Neuronal stem cell (in vitro differentiated cells): ENCODE results near the gene FBXL14.

Experiments
- DNase-seq: peaks from one replicate; pipeline ENCODE4 v3.0.0-alpha.2; 2013; ENCODE audit warnings: low spot score
- H2AFZ ChIP-seq: one replicate; pipeline ENCODE4 v1.6.1; 2013; ENCODE audit warnings: mild to moderate bottlenecking, low read length, inconsistent platforms
- H2AK5ac ChIP-seq: 2 replicates; pipeline ENCODE4 v1.6.1; 2013; ENCODE audit warnings: low read depth, mild to moderate bottlenecking, inconsistent platforms, low read length, moderate library complexity, mixed read lengths
- H2BK120ac ChIP-seq: 2 replicates; pipeline ENCODE4 v1.6.1; 2013; ENCODE audit warnings: low read depth, mild to moderate bottlenecking, inconsistent platforms, low read length, moderate library complexity, mixed read lengths
- H2BK12ac ChIP-seq: one replicate; pipeline ENCODE4 v1.6.1; 2013; ENCODE audit warnings: low read length, inconsistent platforms
- H2BK15ac ChIP-seq: 2 replicates; pipeline ENCODE4 v1.6.1; 2013; ENCODE audit warnings: mild to moderate bottlenecking, low read length, inconsistent platforms, mixed read lengths
- H2BK5ac ChIP-seq: one replicate; pipeline ENCODE4 v1.6.1; 2013; ENCODE audit warnings: inconsistent platforms, mild to moderate bottlenecking, low read length, moderate library complexity
- H3K14ac ChIP-seq: one replicate; pipeline ENCODE4 v1.6.1; 2013; ENCODE audit warnings: low read length, inconsistent platforms
- H3K18ac ChIP-seq: 2 replicates; pipeline ENCODE4 v1.6.1; 2013; ENCODE audit warnings: low read length, inconsistent platforms
- H3K23ac ChIP-seq: 2 replicates; pipeline ENCODE4 v1.6.1; 2013; ENCODE audit warnings: low read depth, mild to moderate bottlenecking, mixed read lengths, low read length, inconsistent platforms; ENCODE audit not compliant: poor library complexity
- H3K27ac ChIP-seq: replicated peaks from 3 replicates; pipeline ENCODE4 v1.5.1; 2013; ENCODE audit warnings: low read length, inconsistent platforms
- H3K27me3 ChIP-seq, 3 experiments: 2 replicates each; pipeline ENCODE4 v1.6.1; 2013; ENCODE audit warnings: low read length in 3 of 3, mild to moderate bottlenecking in 2 of 3, inconsistent platforms in 1 of 3, low read depth in 1 of 3, mixed read lengths in 1 of 3, moderate library complexity in 1 of 3; ENCODE audit not compliant: control insufficient read depth in 3 of 3, insufficient read depth in 3 of 3
- H3K36me3 ChIP-seq, 2 donors: replicated peaks in 1 of 2; 2 replicates each; pipeline ENCODE4 v1.6.1; 2013; ENCODE audit warnings: low read length in 2 of 2; ENCODE audit not compliant: control insufficient read depth in 2 of 2, insufficient read depth in 2 of 2
- H3K4ac ChIP-seq: 2 replicates; pipeline ENCODE4 v1.6.1; 2013; ENCODE audit warnings: inconsistent platforms, mild to moderate bottlenecking, low read length, moderate library complexity
- H3K4me1 ChIP-seq, 2 donors: 1 replicate in 1 of 2; 2 replicates in 1 of 2; pipeline ENCODE4 v1.6.1; 2013; ENCODE audit warnings: low read length in 2 of 2, low read depth in 1 of 2; ENCODE audit not compliant: control insufficient read depth in 2 of 2, insufficient read depth in 1 of 2
- H3K4me2 ChIP-seq: one replicate; pipeline ENCODE4 v1.6.1; 2013; ENCODE audit warnings: mild to moderate bottlenecking, low read length, inconsistent platforms; ENCODE audit not compliant: insufficient read depth, poor library complexity, severe bottlenecking
- H3K4me3 ChIP-seq, 2 donors: 2 replicates each; pipeline ENCODE4 v1.5.1; 2013; ENCODE audit warnings: low read length in 2 of 2, mild to moderate bottlenecking in 2 of 2, inconsistent platforms in 1 of 2, moderate library complexity in 1 of 2
- H3K79me1 ChIP-seq: one replicate; pipeline ENCODE4 v1.6.1; 2013; ENCODE audit warnings: low read depth, mild to moderate bottlenecking, inconsistent platforms, low read length, moderate library complexity
- H3K9ac ChIP-seq: one replicate; pipeline ENCODE4 v1.6.1; 2013; ENCODE audit warnings: mild to moderate bottlenecking, low read depth, low read length, inconsistent platforms; ENCODE audit not compliant: poor library complexity
- H3K9me3 ChIP-seq, 2 donors: replicated peaks in 1 of 2; 2 replicates each; pipeline versions ENCODE3 to v1.6.1; 2013; ENCODE audit warnings: low read length in 2 of 2, mild to moderate bottlenecking in 2 of 2, inconsistent platforms in 1 of 2, low read depth in 1 of 2, mixed read lengths in 1 of 2, moderate library complexity in 1 of 2; ENCODE audit not compliant: control insufficient read depth in 2 of 2, insufficient read depth in 1 of 2
- H4K8ac ChIP-seq: one replicate; pipeline ENCODE4 v1.6.1; 2013; ENCODE audit warnings: low read depth, mild to moderate bottlenecking, inconsistent platforms, low read length, moderate library complexity
- H4K91ac ChIP-seq: one replicate; pipeline ENCODE4 v1.6.1; 2013; ENCODE audit warnings: low read length, low read depth, mild to moderate bottlenecking, inconsistent platforms; ENCODE audit not compliant: poor library complexity
- WGBS, 2 donors: extraction: QIAGEN DNeasy Blood & Tissue Kit; methylation state at CpG; one replicate each; pipeline ENCODE4 v1.1.7; 2013; ENCODE audit warnings: missing lambda C conversion rate in 2 of 2, mixed read lengths in 1 of 2; ENCODE audit not compliant: insufficient read length in 2 of 2, insufficient replicate concordance in 1 of 2; ENCODE audit errors: extremely low coverage in 2 of 2; 5-methylcytosine and 5-hydroxymethylcytosine counted together

The FBXL14 gene

DNA sequence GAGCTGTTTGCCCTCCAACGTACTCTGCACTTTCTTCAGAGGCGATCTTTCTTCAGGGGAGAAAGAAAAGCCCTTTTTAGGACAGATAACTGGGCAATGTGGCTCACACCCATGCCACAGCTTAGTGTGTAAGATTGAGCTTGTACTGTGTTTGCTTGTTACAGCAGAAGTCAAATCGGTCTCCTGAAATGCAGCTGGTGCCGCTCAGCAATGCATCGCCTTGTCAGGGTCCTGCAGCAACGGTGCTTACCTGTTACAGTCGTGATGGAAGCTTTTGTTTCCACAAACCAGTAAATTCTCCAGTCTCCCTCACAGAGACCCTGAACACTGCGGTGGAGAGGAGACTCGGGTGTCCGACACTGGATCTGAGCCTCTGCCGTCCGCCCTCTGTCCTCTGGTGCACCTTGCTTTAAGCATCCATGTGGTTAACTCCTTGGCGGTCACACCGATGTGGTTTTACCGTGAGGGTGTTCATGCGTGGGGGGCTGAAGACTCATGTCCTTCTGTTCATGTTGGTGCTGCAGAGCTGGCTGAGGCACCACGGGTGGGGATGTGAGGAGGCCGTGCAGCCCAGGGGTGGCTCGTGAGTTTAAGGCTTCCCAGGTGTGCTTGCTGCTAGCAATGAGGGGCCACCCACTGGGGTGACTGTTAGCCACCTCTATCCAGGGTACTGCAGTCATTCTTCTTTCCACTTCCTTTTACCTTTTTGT lies 47.3 kb downstream of the FBXL14 start:
- Histone ChIP-seq H2AFZ (no peak overlapping the region), H2BK120ac (no peak overlapping the region), H3K18ac (peak overlapping the region; percentile 19), H4K91ac (no peak overlapping the region), H3K9ac (no peak overlapping the region), H2BK12ac (no peak overlapping the region), H3K4me2 (no peak overlapping the region), H2BK5ac (no peak overlapping the region), H3K27ac (no peak overlapping the region), H3K14ac (no peak overlapping the region), H4K8ac (no peak overlapping the region), H3K4me3 (peak overlapping the region in 1 of 2 donors; percentile 1), H3K9me3 (peaks cover 8 to 19% of the 10 kb centered on the region in 2 donors), H3K79me1 (peaks cover 24% of the 10 kb centered on the region), H2AK5ac (no peak overlapping the region), H3K4ac (no peak overlapping the region), H3K4me1 (peaks cover 0 to 11% of the 10 kb centered on the region in 2 donors), H2BK15ac (no peak overlapping the region), H3K23ac (no peak overlapping the region), H3K36me3 (peaks cover 0 to 30% of the 10 kb centered on the region in 2 donors), H3K27me3 (peaks cover 0 to 20% (median 0%) of the 10 kb centered on the region in 3 experiments)
- DNase-seq, result no peak
- WGBS, 2 donors, result no CpG with 5 or more reads among the region's 19 CpGs

DNA sequence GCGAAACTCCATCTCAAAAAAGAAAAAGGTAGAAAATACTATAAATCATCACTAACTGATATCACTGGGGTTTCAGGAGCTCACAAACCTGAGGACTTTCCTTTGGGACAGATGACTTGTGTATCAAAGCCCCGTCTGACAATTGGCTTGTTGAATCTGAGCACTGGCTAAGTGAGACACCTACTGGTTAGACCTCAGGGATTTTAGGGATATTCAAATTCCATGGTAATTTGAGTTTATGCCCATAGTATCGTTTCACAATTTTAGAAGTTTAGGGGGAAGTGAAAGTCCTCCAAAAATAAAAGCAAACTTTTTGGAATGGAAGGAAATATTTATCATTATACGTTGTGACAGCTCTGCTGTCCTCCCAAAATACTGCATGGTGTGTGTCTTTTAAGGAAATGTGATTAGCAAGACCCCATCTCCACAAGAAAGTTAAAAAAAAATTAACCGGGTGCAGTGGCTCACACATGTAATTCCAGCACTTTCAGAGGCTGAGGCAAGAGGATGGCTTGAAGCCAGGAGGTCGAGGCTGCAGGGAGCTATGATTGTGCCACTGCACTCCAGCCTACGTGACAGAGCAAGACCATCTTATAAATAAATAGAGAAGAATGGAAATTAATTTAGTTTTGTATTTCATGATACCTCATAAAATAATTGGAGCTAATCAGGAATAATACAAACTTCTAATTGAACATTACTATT lies 49.2 kb downstream of the FBXL14 start:
- Histone ChIP-seq H3K18ac (no peak overlapping the region), H2AFZ (no peak overlapping the region), H3K27ac (no peak overlapping the region), H3K4me1 (peaks cover 0 to 8% of the 10 kb centered on the region in 2 donors), H2BK12ac (no peak overlapping the region), H2BK15ac (no peak overlapping the region), H2AK5ac (no peak overlapping the region), H3K23ac (no peak overlapping the region), H4K8ac (no peak overlapping the region), H2BK120ac (no peak overlapping the region), H2BK5ac (no peak overlapping the region), H4K91ac (no peak overlapping the region), H3K36me3 (peaks cover 0 to 26% of the 10 kb centered on the region in 2 donors), H3K9ac (no peak overlapping the region), H3K4ac (no peak overlapping the region), H3K4me2 (no peak overlapping the region), H3K79me1 (peaks cover 20% of the 10 kb centered on the region), H3K27me3 (peaks cover 0 to 19% (median 0%) of the 10 kb centered on the region in 3 experiments), H3K4me3 (no peak overlapping the region), H3K14ac (no peak overlapping the region), H3K9me3 (peaks cover 5 to 18% of the 10 kb centered on the region in 2 donors)
- WGBS, 2 donors, result no CpG with 5 or more reads among the region's 7 CpGs
- DNase-seq, result no peak

DNA sequence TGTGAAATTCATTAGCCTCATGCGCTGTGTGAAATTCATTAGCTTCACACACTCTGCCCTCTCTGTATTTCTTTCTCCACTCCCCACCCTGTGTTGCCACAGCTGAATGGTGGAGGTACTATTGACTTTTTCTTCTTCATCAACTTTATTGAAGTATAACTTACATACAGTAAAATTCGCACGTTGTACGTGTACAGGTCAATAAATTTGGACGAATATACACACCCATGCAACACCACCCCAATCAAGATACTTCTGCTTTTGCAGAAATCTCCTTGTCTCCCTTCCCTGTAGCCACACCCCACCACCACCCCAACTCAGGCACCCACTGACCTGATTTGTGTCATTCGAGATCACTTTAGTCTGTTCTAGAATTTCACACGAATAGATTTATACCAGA lies 51.8 kb downstream of the FBXL14 start:
- Histone ChIP-seq H3K4me3 (no peak overlapping the region), H3K4me2 (no peak overlapping the region), H3K79me1 (peaks cover 20% of the 10 kb centered on the region), H3K4me1 (peaks cover 0 to 11% of the 10 kb centered on the region in 2 donors), H2BK5ac (no peak overlapping the region), H2AFZ (no peak overlapping the region), H2BK12ac (no peak overlapping the region), H3K27ac (no peak overlapping the region), H3K14ac (no peak overlapping the region), H4K8ac (no peak overlapping the region), H2BK120ac (no peak overlapping the region), H2BK15ac (no peak overlapping the region), H3K36me3 (peaks cover 0 to 26% of the 10 kb centered on the region in 2 donors), H3K18ac (no peak overlapping the region), H3K4ac (no peak overlapping the region), H3K9ac (no peak overlapping the region), H3K23ac (no peak overlapping the region), H4K91ac (no peak overlapping the region), H3K9me3 (peaks cover 5 to 17% of the 10 kb centered on the region in 2 donors), H3K27me3 (peaks cover 0 to 40% (median 0%) of the 10 kb centered on the region in 3 experiments), H2AK5ac (no peak overlapping the region)
- DNase-seq, result no peak
- WGBS, 2 donors, result no CpG with 5 or more reads among the region's 7 CpGs

DNA sequence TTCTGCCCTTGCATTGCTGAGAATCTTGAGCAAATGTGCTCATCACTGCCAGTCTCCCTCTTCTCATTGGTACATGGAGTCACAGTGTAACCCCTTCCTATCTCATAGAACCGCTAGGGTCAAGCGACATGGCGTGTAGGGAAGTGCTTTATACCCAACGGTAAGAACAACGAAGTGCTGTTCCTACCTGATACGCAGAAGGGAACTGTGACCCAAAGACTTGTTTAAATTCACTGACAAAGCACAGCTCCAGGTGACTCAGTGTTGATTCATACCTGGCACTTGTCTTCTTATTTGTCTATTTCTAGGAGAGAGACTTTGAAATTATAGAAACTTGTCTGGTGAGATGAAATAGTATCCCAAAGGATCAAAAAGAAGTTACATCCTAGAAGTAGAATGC lies 53.7 kb downstream of the FBXL14 start:
- Histone ChIP-seq H3K27ac (no peak overlapping the region), H3K9me3 (peaks cover 0 to 12% of the 10 kb centered on the region in 2 donors), H3K27me3 (peaks cover 0 to 48% (median 0%) of the 10 kb centered on the region in 3 experiments), H3K9ac (no peak overlapping the region), H3K36me3 (peaks cover 0 to 14% of the 10 kb centered on the region in 2 donors), H3K23ac (no peak overlapping the region), H4K8ac (no peak overlapping the region), H3K4ac (no peak overlapping the region), H2BK15ac (no peak overlapping the region), H3K4me3 (no peak overlapping the region), H3K4me2 (no peak overlapping the region), H2BK120ac (no peak overlapping the region), H3K14ac (no peak overlapping the region), H3K4me1 (peaks cover 0 to 7% of the 10 kb centered on the region in 2 donors), H3K18ac (no peak overlapping the region), H2AFZ (no peak overlapping the region), H2BK12ac (no peak overlapping the region), H2BK5ac (no peak overlapping the region), H4K91ac (no peak overlapping the region), H3K79me1 (peaks cover 9% of the 10 kb centered on the region), H2AK5ac (no peak overlapping the region)
- WGBS, 2 donors, result no CpG with 5 or more reads among the region's 6 CpGs
- DNase-seq, result no peak
